HEK293T (cell line): ENCODE measurements around the gene CTU1.

Source experiments
- CTCF ChIA-PET: fragments of 350-600 bp; formaldehyde crosslinking; extraction: SDS; loops from one replicate; lab custom pipeline; 2021; ENCODE audit warnings: antibody characterized with exemption, inconsistent platforms; lab: Yijun Ruan, JAX
- POLR2A ChIA-PET: fragments of 350-600 bp; formaldehyde crosslinking; extraction: SDS; loops from one replicate; lab custom pipeline; 2020; ENCODE audit warnings: antibody characterized with exemption, inconsistent platforms; lab: Yijun Ruan, JAX
- DNase-seq: peaks from one replicate; pipeline ENCODE4 v3.0.0; 2012; ENCODE audit warnings: mixed read lengths; ENCODE audit errors: extremely low spot score
- ARNT ChIP-seq: fragments of 450-650 bp; IDR thresholded peaks from 2 replicates; pipeline ENCODE4 v1.6.1; 2017; ENCODE audit warnings: mild to moderate bottlenecking
- BHLHE40 ChIP-seq: fragments of 450-650 bp; IDR thresholded peaks from 2 replicates; pipeline ENCODE4 v1.6.1; 2016; ENCODE audit warnings: mild to moderate bottlenecking, moderate library complexity, borderline replicate concordance
- CTBP1 ChIP-seq: fragments of 450-650 bp; IDR thresholded peaks from 2 replicates; pipeline ENCODE4 v1.6.1; 2016; ENCODE audit warnings: borderline replicate concordance
- ELF4 ChIP-seq: fragments of 450-650 bp; IDR thresholded peaks from 2 replicates; pipeline ENCODE4 v1.6.1; 2017; ENCODE audit warnings: antibody characterized with exemption
- FOXA1 ChIP-seq: fragments of 450-650 bp; IDR thresholded peaks from 2 replicates; pipeline ENCODE4 v1.6.1; 2016; ENCODE audit warnings: mild to moderate bottlenecking
- FOXK2 ChIP-seq: fragments of 450-650 bp; IDR thresholded peaks from 2 replicates; pipeline ENCODE4 v1.6.1; 2016; ENCODE audit warnings: mild to moderate bottlenecking
- FOXM1 ChIP-seq: fragments of 450-650 bp; IDR thresholded peaks from 2 replicates; pipeline ENCODE4 v1.6.1; 2017; ENCODE audit warnings: mild to moderate bottlenecking, borderline replicate concordance
- HDGF ChIP-seq: fragments of 450-650 bp; IDR thresholded peaks from 2 replicates; pipeline ENCODE4 v1.6.1; 2017; ENCODE audit warnings: antibody characterized with exemption, borderline replicate concordance
- L3MBTL2 ChIP-seq: fragments of 450-650 bp; conservative IDR thresholded peaks from 2 replicates; pipeline ENCODE4 v1.6.1; 2016; ENCODE audit warnings: mild to moderate bottlenecking
- LEF1 ChIP-seq: fragments of 450-650 bp; IDR thresholded peaks from 2 replicates; pipeline ENCODE4 v1.6.1; 2017; ENCODE audit warnings: mild to moderate bottlenecking, borderline replicate concordance
- NFRKB ChIP-seq: fragments of 450-650 bp; IDR thresholded peaks from 2 replicates; pipeline ENCODE4 v1.6.1; 2016; ENCODE audit warnings: mild to moderate bottlenecking, moderate library complexity
- SP1 ChIP-seq: fragments of 450-650 bp; IDR thresholded peaks from 2 replicates; pipeline ENCODE4 v1.6.1; 2017
- SUZ12 ChIP-seq: fragments of 450-650 bp; IDR thresholded peaks from 2 replicates; pipeline ENCODE4 v1.6.1; 2016; ENCODE audit warnings: mild to moderate bottlenecking
- TARDBP ChIP-seq: fragments of 450-650 bp; IDR thresholded peaks from 2 replicates; pipeline ENCODE4 v1.6.1; 2016
- ZNF384 ChIP-seq: fragments of 450-650 bp; IDR thresholded peaks from 2 replicates; pipeline ENCODE4 v1.6.1; 2016
- TF ChIP-seq, protein P1 (sequence below): fragments of 450-650 bp; IDR thresholded peaks from 2 replicates; pipeline ENCODE4 v1.6.1; 2016

The CTU1 gene

DNA sequence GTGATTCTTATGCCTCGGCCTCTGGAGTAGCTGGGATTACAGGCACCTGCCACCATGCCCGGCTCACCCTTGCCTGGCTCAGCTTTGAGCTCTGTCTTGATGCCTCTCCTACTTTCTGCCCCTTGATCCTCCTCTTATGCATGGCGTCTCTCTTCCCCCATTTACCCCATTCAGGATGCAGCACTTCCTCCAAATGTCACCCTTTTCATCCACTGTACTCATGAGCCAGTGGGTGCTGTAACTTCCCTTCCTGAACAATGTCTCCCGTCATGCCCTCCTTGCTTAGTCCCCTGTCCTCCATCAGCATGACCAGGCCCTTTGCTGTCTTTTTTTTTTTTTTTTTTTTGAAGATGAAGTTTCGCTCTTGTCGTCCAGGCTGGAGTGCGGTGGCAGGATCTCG is 13.0 kb upstream of the CTU1 start:
- DNase-seq, result no peak
- TF ChIP-seq L3MBTL2 (no peak), BHLHE40 (no peak), FOXA1 (no peak), TARDBP (no peak), FOXM1 (no peak), ELF4 (no peak), LEF1 (no peak), NFRKB (no peak), FOXK2 (no peak), HDGF (no peak), SP1 (no peak), SUZ12 (no peak), CTBP1 (no peak), ARNT (no peak), ZNF384 (no peak)
- TF ChIP-seq, protein P1, sequence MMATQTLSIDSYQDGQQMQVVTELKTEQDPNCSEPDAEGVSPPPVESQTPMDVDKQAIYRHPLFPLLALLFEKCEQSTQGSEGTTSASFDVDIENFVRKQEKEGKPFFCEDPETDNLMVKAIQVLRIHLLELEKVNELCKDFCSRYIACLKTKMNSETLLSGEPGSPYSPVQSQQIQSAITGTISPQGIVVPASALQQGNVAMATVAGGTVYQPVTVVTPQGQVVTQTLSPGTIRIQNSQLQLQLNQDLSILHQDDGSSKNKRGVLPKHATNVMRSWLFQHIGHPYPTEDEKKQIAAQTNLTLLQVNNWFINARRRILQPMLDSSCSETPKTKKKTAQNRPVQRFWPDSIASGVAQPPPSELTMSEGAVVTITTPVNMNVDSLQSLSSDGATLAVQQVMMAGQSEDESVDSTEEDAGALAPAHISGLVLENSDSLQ, result no peak
- ChIA-PET CTCF (no interaction called here), POLR2A (no interaction called here)

DNA sequence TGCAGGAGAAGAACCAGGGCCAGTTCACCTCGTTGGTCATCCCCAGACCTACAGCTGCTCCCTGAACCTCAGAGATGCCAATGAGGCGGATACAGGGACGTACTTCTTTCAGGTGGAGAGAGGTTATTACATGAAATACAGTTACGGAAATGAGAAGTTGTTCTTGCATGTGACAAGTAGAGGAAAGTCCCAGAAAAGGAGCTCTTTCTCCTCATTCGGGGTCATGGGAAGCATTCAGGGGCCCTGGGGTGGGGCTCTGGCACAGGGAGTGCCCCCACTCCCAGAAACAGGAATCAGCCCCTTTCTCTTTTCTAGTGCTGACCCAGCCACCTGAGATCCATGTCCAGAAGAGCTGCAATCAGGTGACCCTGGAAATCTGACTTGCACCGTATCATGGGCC is 12.0 kb upstream of the CTU1 start:
- ChIA-PET POLR2A (no interaction called here), CTCF (interaction anchor here (0.7 kb wide), 1 partner anchor 10 kb away, joined by 5 read pairs; no protein-coding TSS in a partner anchor)
- DNase-seq, result no peak
- TF ChIP-seq LEF1, result no peak
- TF ChIP-seq SP1, result no peak
- no peak for TF ChIP-seq FOXA1
- no peak for TF ChIP-seq BHLHE40
- no peak for TF ChIP-seq FOXM1
- no peak for TF ChIP-seq ZNF384
- no peak for TF ChIP-seq SUZ12
- TF ChIP-seq, protein P1, result no peak
- no peak for TF ChIP-seq FOXK2
- no peak for TF ChIP-seq ELF4
- no peak for TF ChIP-seq CTBP1
- TF ChIP-seq HDGF, result no peak
- TF ChIP-seq TARDBP, result no peak

DNA sequence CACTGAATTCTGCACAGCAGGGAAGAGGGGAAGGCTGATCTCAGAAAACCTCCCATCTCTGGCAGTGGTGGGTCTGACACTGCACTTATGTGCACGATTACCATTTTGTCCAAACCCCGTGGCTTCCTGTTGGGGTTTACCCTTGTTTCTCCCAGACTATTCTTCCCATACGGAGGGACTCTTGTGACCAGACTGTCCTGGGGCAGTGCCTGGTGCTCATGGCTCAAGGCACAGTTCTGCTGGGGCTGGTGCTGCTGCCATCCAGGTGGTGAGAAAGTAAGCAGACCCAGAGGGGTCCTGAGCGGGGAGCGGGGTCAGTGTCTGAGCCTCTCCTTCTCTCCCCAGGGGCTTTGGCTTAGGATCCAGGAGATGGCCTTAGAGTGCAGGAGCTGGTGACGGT is 11.4 kb upstream of the CTU1 start:
- TF ChIP-seq TARDBP, result no peak
- TF ChIP-seq, protein P1, result no peak
- no peak for TF ChIP-seq FOXM1
- TF ChIP-seq BHLHE40, result no peak
- no peak for TF ChIP-seq L3MBTL2
- ChIA-PET CTCF (no interaction called here), POLR2A (no interaction called here)

DNA sequence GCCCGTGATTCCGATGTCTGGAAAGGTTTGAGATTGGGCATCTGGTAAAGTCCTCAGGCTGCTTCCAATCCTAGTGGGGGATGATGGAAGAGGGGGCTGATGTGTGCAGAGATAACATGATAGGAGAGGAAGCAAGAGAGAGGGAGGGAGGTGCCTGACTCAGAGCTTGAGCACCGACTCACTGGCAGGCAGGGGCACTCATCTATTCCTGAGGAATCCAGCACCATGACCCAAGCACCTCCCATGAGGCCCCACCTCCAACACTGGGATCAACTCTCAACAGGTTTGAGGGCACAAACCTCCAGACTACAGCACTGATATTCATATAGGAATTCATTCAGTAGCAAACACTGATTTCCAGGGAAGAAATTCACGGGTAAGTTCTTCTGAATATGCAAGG is 10.9 kb upstream of the CTU1 start:
- no peak for TF ChIP-seq CTBP1
- no peak for TF ChIP-seq FOXM1
- no peak for TF ChIP-seq FOXK2
- TF ChIP-seq NFRKB, result no peak
- TF ChIP-seq SUZ12, result no peak
- no peak for TF ChIP-seq L3MBTL2
- TF ChIP-seq ELF4, result no peak
- TF ChIP-seq HDGF, result no peak
- no peak for TF ChIP-seq LEF1
- no peak for TF ChIP-seq ZNF384
- TF ChIP-seq TARDBP, result no peak
- no peak for TF ChIP-seq SP1
- TF ChIP-seq, protein P1, result no peak
- TF ChIP-seq ARNT, result no peak
- no peak for TF ChIP-seq FOXA1
- TF ChIP-seq BHLHE40, result no peak
- CTCF ChIA-PET, result no interaction called here
- no peak for DNase-seq
- POLR2A ChIA-PET, result no interaction called here

More for the DNA sequence above, 11.4 kb upstream of the CTU1 start:
- no peak for DNase-seq

DNA sequence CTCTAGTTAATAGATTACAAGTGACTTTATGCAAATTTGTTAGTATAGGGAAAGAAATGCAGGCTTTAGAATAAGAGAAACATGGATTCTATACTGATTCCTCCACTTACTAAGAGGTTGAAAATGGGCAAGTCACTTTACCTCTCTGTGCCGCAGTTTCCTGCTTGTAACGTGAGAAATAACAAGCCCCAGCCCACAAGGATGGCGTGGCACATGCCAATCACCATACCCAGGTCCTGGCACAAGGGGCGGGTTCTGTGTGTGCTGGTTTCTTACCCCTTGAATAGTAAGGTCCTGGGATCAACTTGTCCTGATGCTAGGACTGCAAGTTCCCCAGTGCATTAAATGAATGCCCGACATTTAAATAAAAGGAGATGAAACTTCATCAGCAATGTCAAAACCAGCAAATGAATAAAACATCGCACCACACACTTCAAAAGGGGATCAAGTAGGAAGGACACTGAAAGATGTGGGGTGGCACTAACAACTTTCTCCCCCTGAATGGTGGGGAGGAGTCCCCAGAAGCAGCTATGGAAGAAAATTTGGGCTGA is 8.6 kb upstream of the CTU1 start:
- CTCF ChIA-PET, result no interaction called here
- DNase-seq, result no peak
- no peak for TF ChIP-seq SUZ12
- no peak for TF ChIP-seq FOXA1
- TF ChIP-seq ARNT, result no peak
- no peak for TF ChIP-seq LEF1
- TF ChIP-seq FOXK2, result no peak
- TF ChIP-seq SP1, result no peak
- no peak for TF ChIP-seq FOXM1
- no peak for TF ChIP-seq NFRKB
- no peak for TF ChIP-seq CTBP1
- TF ChIP-seq TARDBP, result no peak
- POLR2A ChIA-PET, result no interaction called here
